ENCODE results near the gene DCAF17.

- TF ChIP-seq CTCF (conservative IDR thresholded peaks at IDR 0.05; ENCODE audit: low read depth, low read length) (no peak), EZH2phosphoT487 (IDR thresholded peaks at IDR 0.05; ENCODE audit: borderline replicate concordance, low read length) (no peak)
Measured at GRCh38 chr2:171386627-171387026, 47.4 kb upstream of the DCAF17 start.

Data from PC-3 (cell line).